SH-SY5Y (cell line): Measurements from ENCODE around the gene PPP1R27.

Experiments used
- GATA2 ChIP-seq: IDR thresholded peaks from 2 replicates; pipeline ENCODE4 v1.6.1; 2011; ENCODE audit warnings: mild to moderate bottlenecking, low read depth, low read length
- GATA3 ChIP-seq: IDR thresholded peaks from 2 replicates; pipeline ENCODE4 v1.6.1; 2011; ENCODE audit warnings: low read depth, mild to moderate bottlenecking, low read length, moderate library complexity

GRCh38 chr17:81807839-81808238, 27.0 kb downstream of the PPP1R27 start:
- no peak for TF ChIP-seq GATA2
- TF ChIP-seq GATA3 = no peak
